ENCODE data around the gene VMP1. TPM values are rescaled to one million over a fixed set of nuclear protein-coding genes. Genes with fewer than 3 reads are reported as not detected.
"Not testable (repeated sequence)": the region's sequence is repeated elsewhere in the genome, so short reads cannot be mapped to it uniquely, and the experiment has no call there.

VMP1 gene
- polyA plus RNA-seq, 3 donors from 2014 or later: 61.5 to 81.4 (median 66.7) TPM

DNA sequence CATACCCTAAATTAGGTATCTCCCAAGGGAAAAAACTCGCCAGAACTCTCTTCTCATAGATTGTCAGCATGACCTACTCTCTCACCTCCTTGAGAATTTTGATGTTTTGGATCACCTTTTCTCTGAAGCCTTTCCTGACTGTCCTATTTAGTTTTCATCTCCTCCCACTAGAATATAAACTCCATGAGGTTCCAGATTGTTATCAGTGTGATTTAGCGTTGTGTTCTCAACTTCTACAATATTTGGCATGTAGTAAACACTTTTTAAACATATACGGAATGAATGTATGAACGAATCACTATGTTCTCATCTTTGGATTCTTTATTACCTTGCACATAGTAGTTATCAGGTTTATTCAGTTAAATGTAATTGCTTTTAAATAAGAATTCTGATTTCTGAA lies 88.7 kb downstream of the VMP1 start:
- Mint-ChIP-seq H3K9me3 (no peaks in the 10 kb centered on the region), H3K4me3 (no peak overlapping the region), H3K27ac (peak overlapping the region in 1 of 6 donors; percentile 47), H3K4me1 (peaks cover 16 to 23% of the 10 kb centered on the region in 2 donors), H3K27me3 (ENCODE audit: low read depth in 3 of 3) (no peaks in the 10 kb centered on the region), H3K36me3 (peaks cover 6 to 17% (median 15%) of the 10 kb centered on the region in 3 donors)
- DNase-seq: no peak

DNA sequence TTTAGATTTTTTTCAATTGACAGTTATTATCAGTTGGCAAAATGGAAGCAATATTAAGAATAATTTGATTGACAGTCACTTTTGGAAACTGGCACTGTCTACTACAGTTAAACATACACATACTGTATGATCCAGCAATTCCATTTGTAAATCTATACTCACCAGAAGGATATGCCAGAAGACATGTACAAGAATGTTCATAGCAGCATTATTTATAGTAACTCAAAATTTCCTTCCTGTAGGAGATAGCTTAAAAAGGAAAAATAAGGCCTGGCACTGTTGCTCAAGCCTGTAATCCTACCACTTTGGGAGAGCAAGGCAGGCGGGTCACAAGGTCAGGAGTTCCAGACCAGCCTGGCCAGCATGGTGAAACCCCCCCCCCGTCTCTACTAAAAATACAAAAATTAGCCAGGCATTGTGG lies 89.3 kb downstream of the VMP1 start:
- Mint-ChIP-seq H3K27ac (no peak overlapping the region), H3K36me3 (peaks cover 6 to 15% (median 12%) of the 10 kb centered on the region in 3 donors), H3K9me3 (no peaks in the 10 kb centered on the region), H3K27me3 (ENCODE audit: low read depth in 3 of 3) (no peaks in the 10 kb centered on the region), H3K4me3 (no peak overlapping the region), H3K4me1 (peaks cover 16 to 23% of the 10 kb centered on the region in 2 donors)
- DNase-seq: no peak

DNA sequence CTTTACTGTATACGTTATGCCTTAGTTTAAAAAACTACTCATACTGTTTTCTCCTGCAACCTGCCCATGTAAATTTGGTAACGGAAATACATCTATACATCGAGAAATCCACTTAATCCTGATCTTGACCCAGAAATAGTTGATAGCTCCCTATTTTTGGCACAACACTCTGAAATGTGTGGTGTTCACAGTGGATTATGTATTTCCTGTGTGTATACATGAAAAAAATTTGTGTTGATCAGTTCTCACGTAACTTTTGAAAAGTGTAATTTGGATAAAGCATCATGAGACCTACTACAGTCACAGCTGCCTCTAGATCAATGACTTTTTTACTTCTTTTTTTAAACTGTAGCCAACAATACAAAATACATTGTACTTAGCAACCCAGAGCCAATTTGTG lies 90.7 kb downstream of the VMP1 start:
- DNase-seq: no peak
- peak overlapping the region in 5 of 6 donors; percentile 1 to 78 (median 65) for H3K27ac Mint-ChIP-seq

DNA sequence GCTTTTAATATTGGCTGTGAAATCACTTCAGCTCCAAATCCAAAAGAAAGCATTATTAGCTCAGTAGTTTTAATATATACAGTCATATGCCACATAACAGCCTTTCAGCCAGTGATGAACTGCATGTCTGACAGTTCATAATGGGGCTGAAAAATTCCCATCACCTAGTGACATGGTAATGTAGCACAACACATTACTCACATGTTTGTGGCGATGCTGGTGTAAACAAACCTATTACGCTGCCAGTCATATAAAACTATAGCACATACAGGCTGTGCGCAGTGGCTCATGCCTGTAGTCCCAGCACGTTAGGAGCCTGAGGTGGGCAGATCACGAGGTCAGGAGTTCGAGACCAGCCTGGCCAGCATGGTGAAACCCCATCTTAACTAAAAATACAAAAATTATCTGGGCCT lies 93.1 kb downstream of the VMP1 start:
- Mint-ChIP-seq H3K4me1 (peaks cover 16 to 23% of the 10 kb centered on the region in 2 donors), H3K27ac (no peak overlapping the region), H3K4me3 (no peak overlapping the region), H3K36me3 (peaks cover 5 to 6% (median 6%) of the 10 kb centered on the region in 3 donors), H3K27me3 (ENCODE audit: low read depth in 3 of 3) (peaks cover 0 to 1% (median 0%) of the 10 kb centered on the region in 3 donors), H3K9me3 (no peaks in the 10 kb centered on the region)
- no peak for DNase-seq

More for the DNA sequence above, 90.7 kb downstream of the VMP1 start:
- Mint-ChIP-seq H3K27me3 (ENCODE audit: low read depth in 3 of 3) (no peaks in the 10 kb centered on the region), H3K4me3 (peak overlapping the region in 2 of 5 donors; percentile 15 to 56), H3K4me1 (peaks cover 16 to 23% of the 10 kb centered on the region in 2 donors), H3K36me3 (peaks cover 6 to 11% (median 8%) of the 10 kb centered on the region in 3 donors), H3K9me3 (no peaks in the 10 kb centered on the region)

DNA sequence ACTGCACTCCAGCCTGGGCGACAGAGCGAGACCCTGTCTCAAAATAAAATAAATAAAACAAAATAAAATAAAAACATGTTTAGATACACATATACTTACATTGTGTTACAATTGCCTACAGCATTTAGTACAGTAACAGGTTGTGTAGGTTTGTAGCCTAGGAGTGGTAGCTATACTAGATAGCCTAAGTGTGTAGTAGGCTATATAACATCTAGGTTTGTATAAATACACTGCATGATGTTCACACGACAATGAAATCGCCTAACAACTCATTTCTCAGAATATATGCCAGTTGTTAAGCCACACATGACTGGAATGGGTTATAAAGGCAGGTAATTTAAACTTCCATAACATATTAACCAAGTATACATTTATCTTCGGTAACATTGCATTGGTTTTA lies 94.7 kb downstream of the VMP1 start:
- H3K4me3 Mint-ChIP-seq: no peak overlapping the region
- DNase-seq: no peak
- H3K27me3 Mint-ChIP-seq (ENCODE audit: low read depth in 3 of 3): peaks cover 0 to 1% (median 0%) of the 10 kb centered on the region in 3 donors
- H3K4me1 Mint-ChIP-seq: peaks cover 16 to 21% of the 10 kb centered on the region in 2 donors
- H3K27ac Mint-ChIP-seq: no peak overlapping the region
- H3K36me3 Mint-ChIP-seq: no peaks in the 10 kb centered on the region
- H3K9me3 Mint-ChIP-seq: no peaks in the 10 kb centered on the region

DNA sequence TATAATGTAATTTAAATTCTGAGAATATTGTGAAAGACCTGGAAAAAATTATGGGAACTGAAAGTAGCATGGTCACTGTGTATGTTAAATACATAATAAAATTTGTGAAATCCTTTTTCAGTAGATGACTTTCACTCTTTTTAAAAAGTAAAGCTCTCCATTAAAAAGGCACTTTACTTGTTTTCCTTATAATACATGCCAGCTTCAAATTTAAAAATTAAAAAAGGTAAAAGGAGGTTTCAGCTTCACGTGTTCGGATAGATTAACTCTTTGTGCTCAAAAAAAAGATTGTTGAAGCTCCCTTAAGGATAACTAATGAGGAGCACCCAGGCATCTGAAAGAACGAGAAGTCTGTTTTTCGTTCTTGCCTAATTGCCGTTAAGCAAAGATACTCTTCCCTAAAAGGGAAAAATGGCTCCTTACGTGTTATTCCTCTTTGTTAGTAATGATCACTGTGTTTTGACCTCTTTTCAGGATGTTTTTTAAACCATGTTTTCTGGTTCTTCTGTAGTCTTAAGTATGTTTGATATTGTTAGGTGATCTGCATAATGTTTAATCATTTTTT lies 97.5 kb downstream of the VMP1 start:
- Mint-ChIP-seq H3K4me1 (peaks cover 0 to 6% of the 10 kb centered on the region in 2 donors), H3K4me3 (no peak overlapping the region), H3K9me3 (no peaks in the 10 kb centered on the region), H3K27me3 (ENCODE audit: low read depth in 3 of 3) (peaks cover 0 to 1% (median 0%) of the 10 kb centered on the region in 3 donors), H3K27ac (no peak overlapping the region), H3K36me3 (peaks cover 0 to 5% (median 5%) of the 10 kb centered on the region in 3 donors)
- DNase-seq: no peak

DNA sequence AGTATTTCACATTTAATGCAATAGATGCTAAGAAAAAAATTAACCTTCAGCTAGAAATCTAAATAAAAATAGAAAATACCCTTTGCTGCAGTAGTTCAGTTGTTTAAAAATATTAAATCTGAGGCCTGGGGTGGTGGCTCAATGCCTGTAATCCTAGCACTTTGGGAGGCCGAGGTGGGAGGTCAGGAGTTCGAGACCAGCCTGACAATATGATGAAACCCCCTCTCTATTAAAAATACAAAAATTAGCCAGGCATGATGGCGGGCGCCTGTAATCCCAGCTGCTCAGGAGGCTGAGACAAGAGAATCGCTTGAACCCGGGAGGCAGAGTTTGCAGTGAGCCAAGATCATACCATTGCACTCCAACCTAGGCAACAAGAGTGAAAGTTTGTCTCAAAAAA lies 98.9 kb downstream of the VMP1 start:
- H3K36me3 Mint-ChIP-seq; H3K27ac Mint-ChIP-seq; H3K4me1 Mint-ChIP-seq; DNase-seq; H3K27me3 Mint-ChIP-seq (ENCODE audit: low read depth in 3 of 3); H3K4me3 Mint-ChIP-seq; H3K9me3 Mint-ChIP-seq: not testable (repeated sequence)

DNA sequence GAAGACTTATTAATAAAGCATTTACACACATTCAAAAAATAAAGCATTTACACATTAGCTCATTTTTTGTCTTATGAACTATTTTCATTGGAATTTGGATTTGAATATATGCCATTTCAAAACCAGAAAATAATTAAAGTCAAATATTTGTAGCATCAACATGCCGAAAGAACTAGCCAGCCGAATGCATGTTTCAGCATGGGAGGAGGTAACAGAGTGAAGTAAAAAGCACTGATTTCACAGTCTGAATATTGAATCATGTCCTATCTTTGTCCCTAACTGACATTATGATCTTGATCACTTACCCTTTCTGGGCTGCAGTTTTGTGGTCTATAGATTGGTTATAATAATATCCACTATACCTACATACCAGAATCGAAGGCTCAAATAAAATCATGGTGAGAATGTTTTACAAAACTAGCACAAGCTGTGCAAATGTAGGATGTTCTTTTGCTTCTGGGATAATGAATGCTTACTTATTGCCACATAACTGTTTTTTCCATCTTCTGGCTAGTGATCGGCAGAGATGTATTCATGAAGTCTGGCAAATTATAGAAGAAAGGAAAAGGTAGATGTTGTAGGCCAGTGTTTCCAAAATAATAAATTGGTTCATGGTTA lies 100.5 kb downstream of the VMP1 start:
- Mint-ChIP-seq H3K4me3 (no peak overlapping the region), H3K27me3 (ENCODE audit: low read depth in 3 of 3) (peaks cover 0 to 1% (median 0%) of the 10 kb centered on the region in 3 donors), H3K27ac (peak overlapping the region in 2 of 6 donors; percentile 23 to 40), H3K9me3 (no peaks in the 10 kb centered on the region), H3K4me1 (peaks cover 16 to 24% of the 10 kb centered on the region in 2 donors), H3K36me3 (peaks cover 0 to 15% (median 13%) of the 10 kb centered on the region in 3 donors)
- DNase-seq: no peak

DNA sequence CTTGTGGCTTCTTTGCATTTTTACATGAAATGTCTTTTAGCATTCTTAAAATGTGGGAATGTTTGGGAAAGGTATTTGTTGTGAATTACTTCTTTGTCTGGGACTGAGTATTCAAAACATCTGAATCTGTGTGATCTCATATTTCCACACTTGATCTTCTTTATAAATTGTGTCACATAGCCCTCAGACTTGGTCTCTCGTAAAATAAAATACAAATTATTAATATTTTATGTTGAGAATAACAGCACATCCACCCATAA lies 103.4 kb downstream of the VMP1 start:
- DNase-seq: no peak
- Mint-ChIP-seq H3K27ac (no peak overlapping the region), H3K4me3 (no peak overlapping the region), H3K4me1 (peaks cover 16 to 25% of the 10 kb centered on the region in 2 donors), H3K9me3 (no peaks in the 10 kb centered on the region), H3K36me3 (peaks cover 1 to 28% (median 18%) of the 10 kb centered on the region in 3 donors), H3K27me3 (ENCODE audit: low read depth in 3 of 3) (no peaks in the 10 kb centered on the region)

DNA sequence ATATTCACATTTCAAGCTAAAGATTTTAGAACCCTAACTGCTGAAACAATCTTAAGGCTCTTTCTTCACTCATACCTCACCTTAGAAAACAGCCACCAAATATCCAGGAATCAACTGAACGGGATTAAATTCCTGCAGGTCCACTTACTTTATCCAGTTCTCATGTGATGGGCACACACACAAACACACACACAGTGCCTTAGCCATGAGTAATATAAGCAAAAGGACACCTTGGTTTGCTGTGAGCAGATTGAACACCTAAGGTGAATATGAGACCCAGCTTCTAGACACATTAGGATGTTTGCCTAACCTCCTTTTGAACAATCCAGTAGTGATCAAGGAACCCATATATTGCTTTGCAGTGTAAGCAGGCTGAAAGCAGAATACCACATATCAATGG lies 103.8 kb downstream of the VMP1 start:
- peaks cover 16 to 25% of the 10 kb centered on the region in 2 donors for H3K4me1 Mint-ChIP-seq
- DNase-seq: no peak
- H3K4me3 Mint-ChIP-seq: no peak overlapping the region
- peaks cover 4 to 32% (median 22%) of the 10 kb centered on the region in 3 donors for H3K36me3 Mint-ChIP-seq
- H3K27ac Mint-ChIP-seq: peak overlapping the region in 2 of 6 donors; percentile 49 to 70
- H3K27me3 Mint-ChIP-seq (ENCODE audit: low read depth in 3 of 3): no peaks in the 10 kb centered on the region
- H3K9me3 Mint-ChIP-seq: no peaks in the 10 kb centered on the region

DNA sequence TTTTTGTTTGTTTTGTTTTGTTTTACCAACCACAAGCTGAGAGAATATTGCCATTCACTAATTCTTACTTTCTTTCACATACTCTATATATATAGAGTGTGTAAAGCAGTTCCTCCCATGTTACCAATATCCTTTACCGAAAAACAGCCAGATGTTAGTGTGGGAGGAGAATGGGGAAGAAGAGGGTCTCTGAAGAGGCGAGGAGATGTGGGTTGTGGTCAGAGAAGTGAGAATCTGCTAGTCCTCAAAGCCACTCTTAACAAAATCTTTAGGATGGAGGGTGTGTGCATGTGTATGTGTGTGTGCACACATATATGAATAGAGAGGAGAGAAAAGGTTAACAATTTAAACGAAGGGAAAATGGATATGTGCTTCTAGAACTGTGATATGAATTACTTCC lies 104.7 kb downstream of the VMP1 start:
- Mint-ChIP-seq H3K27ac (peak overlapping the region; percentile 25 to 76 (median 66)), H3K9me3 (no peaks in the 10 kb centered on the region), H3K36me3 (peaks cover 4 to 33% (median 24%) of the 10 kb centered on the region in 3 donors), H3K4me1 (peaks cover 16 to 25% of the 10 kb centered on the region in 2 donors), H3K4me3 (peak overlapping the region in 3 of 5 donors; percentile 16 to 67 (median 66)), H3K27me3 (ENCODE audit: low read depth in 3 of 3) (no peaks in the 10 kb centered on the region)
- no peak for DNase-seq

DNA sequence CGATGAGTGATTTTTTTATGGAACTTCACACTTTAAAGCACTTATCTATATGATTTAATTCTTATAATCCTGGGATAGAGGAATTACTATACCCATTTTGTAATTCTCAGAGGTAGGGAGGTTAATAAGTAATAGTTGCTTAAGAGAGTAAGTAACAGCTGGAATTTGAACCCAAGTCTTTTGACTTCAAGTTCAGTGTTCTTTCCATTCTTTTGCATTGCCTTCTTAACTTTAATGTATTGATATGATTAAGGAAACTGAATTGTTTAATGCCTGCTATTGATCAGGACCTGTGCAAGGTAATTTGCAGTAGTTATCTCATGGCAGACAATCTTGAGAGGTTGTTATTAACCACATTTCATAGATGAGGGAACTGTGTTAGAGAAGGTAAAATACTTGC lies 106.8 kb downstream of the VMP1 start:
- DNase-seq: no peak
- peaks cover 4 to 28% (median 19%) of the 10 kb centered on the region in 3 donors for H3K36me3 Mint-ChIP-seq
- H3K27me3 Mint-ChIP-seq (ENCODE audit: low read depth in 3 of 3): no peaks in the 10 kb centered on the region
- no peak overlapping the region for H3K4me3 Mint-ChIP-seq
- H3K4me1 Mint-ChIP-seq: peaks cover 16 to 19% of the 10 kb centered on the region in 2 donors
- H3K9me3 Mint-ChIP-seq: no peaks in the 10 kb centered on the region
- peak overlapping the region in 1 of 6 donors; percentile 39 for H3K27ac Mint-ChIP-seq

DNA sequence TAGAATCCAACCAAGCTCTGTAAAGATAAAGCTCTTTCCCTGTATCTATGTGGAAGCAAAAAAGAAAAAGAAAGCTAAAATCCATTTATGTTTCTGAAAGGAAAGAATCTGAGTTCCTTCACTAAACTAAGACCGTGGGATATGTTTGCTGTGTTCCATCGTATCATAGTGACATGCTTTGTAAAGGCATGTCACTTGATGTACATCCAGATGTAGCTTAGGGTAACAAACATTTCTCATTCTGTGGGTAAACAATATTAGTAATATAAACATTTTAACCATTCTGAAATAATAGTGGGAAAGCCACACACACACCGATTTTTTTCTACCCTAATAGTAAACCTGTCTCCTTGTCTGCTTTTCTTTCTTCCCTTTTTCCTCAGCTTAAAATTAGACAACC lies 107.2 kb downstream of the VMP1 start:
- Mint-ChIP-seq H3K4me3 (no peak overlapping the region), H3K36me3 (peaks cover 4 to 28% (median 19%) of the 10 kb centered on the region in 3 donors), H3K27me3 (ENCODE audit: low read depth in 3 of 3) (no peaks in the 10 kb centered on the region), H3K4me1 (peaks cover 16 to 19% of the 10 kb centered on the region in 2 donors), H3K9me3 (no peaks in the 10 kb centered on the region), H3K27ac (peak overlapping the region in 1 of 6 donors; percentile 39)
- DNase-seq: no peak

DNA sequence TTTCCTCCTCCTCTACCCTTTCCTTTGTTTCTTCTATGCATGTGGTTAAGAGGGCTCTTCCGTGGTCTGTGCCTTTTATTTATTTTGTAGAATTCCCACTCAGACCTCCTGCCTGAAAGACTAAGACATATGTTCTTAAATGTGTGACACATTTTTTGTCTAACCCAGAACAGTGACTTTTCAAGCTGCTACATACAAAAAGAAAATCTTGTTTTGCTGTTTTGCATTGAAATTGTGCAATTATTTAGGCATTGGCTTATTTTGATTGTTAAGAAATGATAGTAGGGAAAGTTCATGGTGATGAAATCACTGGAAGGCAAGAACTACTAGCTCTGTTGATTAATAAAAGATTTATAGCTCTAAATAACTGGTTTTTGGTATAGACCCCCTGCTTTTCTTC lies 108.5 kb downstream of the VMP1 start:
- Mint-ChIP-seq H3K4me1 (peaks cover 16 to 19% of the 10 kb centered on the region in 2 donors), H3K9me3 (no peaks in the 10 kb centered on the region), H3K36me3 (peaks cover 4 to 36% (median 24%) of the 10 kb centered on the region in 3 donors), H3K27me3 (ENCODE audit: low read depth in 3 of 3) (no peaks in the 10 kb centered on the region), H3K27ac (peak overlapping the region in 1 of 6 donors; percentile 9), H3K4me3 (no peak overlapping the region)
- DNase-seq: no peak

Data from immature natural killer cell (primary cell).